GM12878 (cell line): ENCODE data around the gene C15orf61.

ENCODE experiments used
- BHLHE40 ChIP-seq, 2 experiments: fragments of 450-650 bp in 1 of 2; IDR thresholded peaks; 2 replicates each; pipeline ENCODE4 v1.6.1; 2011 to 2017; ENCODE audit warnings: low read depth in 2 of 2, borderline replicate concordance in 1 of 2, improper control_type of control experiment in 1 of 2, low read length in 1 of 2, mild to moderate bottlenecking in 1 of 2
- NFXL1 ChIP-seq: fragments of 450-650 bp; IDR thresholded peaks from 2 replicates; pipeline ENCODE4 v1.6.1; 2017; ENCODE audit warnings: antibody characterized with exemption, mild to moderate bottlenecking, borderline replicate concordance
- NR2F1 ChIP-seq: fragments of 450-650 bp; conservative IDR thresholded peaks from 2 replicates; pipeline ENCODE4 v1.6.1; 2017; ENCODE audit warnings: mild to moderate bottlenecking
- NRF1 ChIP-seq: conservative IDR thresholded peaks from 2 replicates; pipeline ENCODE4 v1.6.1; 2011; ENCODE audit warnings: mild to moderate bottlenecking, low read depth, low read length, improper control_type of control experiment
- ZBTB33 ChIP-seq: fragments of 450-650 bp; IDR thresholded peaks from 2 replicates; pipeline ENCODE4 v1.6.1; 2017; ENCODE audit warnings: mild to moderate bottlenecking

- TF ChIP-seq NR2F1 (no peak), BHLHE40 (IDR thresholded peaks at IDR 0.05; ENCODE audit: borderline replicate concordance in 1 of 2, low read depth in 2 of 2, low read length in 1 of 2) (no peak), NFXL1 (no peak), ZBTB33 (no peak), NRF1 (no peak)
Observed at GRCh38 chr15:67508407-67508806, 12.5 kb upstream of the C15orf61 start.
